NCI-H460 (cell line): ENCODE data around the gene KLRC1. TPM values are rescaled to one million over a fixed set of nuclear protein-coding genes. Genes with fewer than 3 reads are reported as not detected.
"Not testable (repeated sequence)": the region's sequence is repeated elsewhere in the genome, so short reads cannot be mapped to it uniquely, and the experiment has no call there.

Source experiments
- DNase-seq: peaks from one replicate; pipeline ENCODE4 v3.0.0-alpha.2; 2016; ENCODE audit warnings: low read depth; ENCODE audit errors: extremely low read depth
- polyA plus RNA-seq: library from polyadenylated mRNA; depleted of rRNA; stranded (reverse); fragments of >200 nt; gene quantifications from 2 replicates; pipeline ENCODE4 v1.2.3, GENCODE V29; 2014; cell fraction: nucleus; rRNA removed
- total RNA-seq: library from RNA; depleted of rRNA; stranded (reverse); fragments of >200 nt; shearing (Covaris generic); gene quantifications from 2 replicates; pipeline ENCODE4 v1.2.3, GENCODE V29; 2014; rRNA removed

The KLRC1 gene
- 0.25 TPM in 1 of 2 replicates, not detected in the other for total RNA-seq
- polyA plus RNA-seq, result not detected in 2 replicates

- peak; percentile 29 for DNase-seq
These were observed at the start of gene KLRC1 for GRCh38 chr12:10453156-10453555. Gene KLRC1 (minus strand): TSS chr12:10453377. CDS start chr12:10451156, 2,221 bp downstream.

GRCh38 chr12:10501030-10501429 is 47.9 kb upstream of the KLRC1 start:
- peak; percentile 12 for DNase-seq

GRCh38 chr12:10498042-10498441 is 44.9 kb upstream of the KLRC1 start:
- DNase-seq, result no peak

- DNase-seq, result no peak
These were observed 44.4 kb upstream of the KLRC1 start for GRCh38 chr12:10497602-10498001.

GRCh38 chr12:10491766-10492165 is 38.6 kb upstream of the KLRC1 start:
- no peak for DNase-seq

- DNase-seq, result not testable (repeated sequence)
These were observed 34.2 kb upstream of the KLRC1 start for GRCh38 chr12:10487328-10487727.

- DNase-seq, result not testable (repeated sequence)
These were observed 28.7 kb upstream of the KLRC1 start for GRCh38 chr12:10481901-10482300.

- not testable (repeated sequence) for DNase-seq
These were observed 19.6 kb upstream of the KLRC1 start for GRCh38 chr12:10472808-10473207.

- no peak for DNase-seq
These were observed 16.5 kb upstream of the KLRC1 start for GRCh38 chr12:10469701-10470100.

GRCh38 chr12:10466311-10466710 is 13.1 kb upstream of the KLRC1 start:
- no peak for DNase-seq

- no peak for DNase-seq
These were observed 4.6 kb upstream of the KLRC1 start for GRCh38 chr12:10457760-10458159.

GRCh38 chr12:10456856-10457255 is 3.7 kb upstream of the KLRC1 start:
- no peak for DNase-seq

GRCh38 chr12:10455766-10456165 is 2.6 kb upstream of the KLRC1 start:
- DNase-seq, result no peak

- no peak for DNase-seq
These were observed 1.4 kb upstream of the KLRC1 start for GRCh38 chr12:10454531-10454930.

GRCh38 chr12:10448236-10448635 is 4.9 kb downstream of the KLRC1 start:
- DNase-seq, result no peak

- not testable (repeated sequence) for DNase-seq
These were observed 7.1 kb downstream of the KLRC1 start for GRCh38 chr12:10446052-10446451.

- not testable (repeated sequence) for DNase-seq
These were observed 12.0 kb downstream of the KLRC1 start for GRCh38 chr12:10441144-10441543.

- DNase-seq, result peak; percentile 83
These were observed 13.4 kb downstream of the KLRC1 start for GRCh38 chr12:10439608-10440274.

- not testable (repeated sequence) for DNase-seq
These were observed 15.6 kb downstream of the KLRC1 start for GRCh38 chr12:10437601-10438000.

GRCh38 chr12:10435816-10436215 is 17.4 kb downstream of the KLRC1 start, which contains the start of gene KLRC2:
Gene KLRC2 (minus strand): TSS chr12:10436010. CDS start chr12:10435986, 24 bp downstream.
- DNase-seq, result not testable (repeated sequence)

GRCh38 chr12:10430623-10431022 is 22.6 kb downstream of the KLRC1 start:
- not testable (repeated sequence) for DNase-seq

- not testable (repeated sequence) for DNase-seq
These were observed 27.2 kb downstream of the KLRC1 start for GRCh38 chr12:10425938-10426337.
